Superior temporal gyrus (tissue), 1 donor: ENCODE results near the gene USP47.
A peak's percentile ranks its signal among the peaks of the same experiment; 100 is the strongest.
"Not testable (repeated sequence)": the region's sequence is repeated elsewhere in the genome, so short reads cannot be mapped to it uniquely, and the experiment has no call there.

Experiments used
- DNase-seq: peaks from one replicate; pipeline ENCODE4 v3.0.0-alpha.2; 2016; ENCODE audit errors: extremely low spot score

The USP47 gene

GRCh38 chr11:11831406-11831805 is 10.4 kb upstream of the USP47 start:
- not testable (repeated sequence) for DNase-seq

GRCh38 chr11:11836676-11837231 is 5.0 kb upstream of the USP47 start:
- DNase-seq, result no peak

- no peak for DNase-seq
These were observed 2.1 kb upstream of the USP47 start for GRCh38 chr11:11839718-11840117.

GRCh38 chr11:11841116-11841722 is 553 bp upstream of the USP47 start:
- peak; percentile 77 for DNase-seq

GRCh38 chr11:11842421-11843008 is 743 bp downstream of the USP47 start:
- peak; percentile 85 for DNase-seq

- DNase-seq, result peak; percentile 63
These were observed 1.4 kb downstream of the USP47 start for GRCh38 chr11:11843211-11843621.

- DNase-seq, result no peak
These were observed 1.9 kb downstream of the USP47 start for GRCh38 chr11:11843642-11844041.

GRCh38 chr11:11844272-11844671 is 2.5 kb downstream of the USP47 start:
- DNase-seq, result no peak

DNA sequence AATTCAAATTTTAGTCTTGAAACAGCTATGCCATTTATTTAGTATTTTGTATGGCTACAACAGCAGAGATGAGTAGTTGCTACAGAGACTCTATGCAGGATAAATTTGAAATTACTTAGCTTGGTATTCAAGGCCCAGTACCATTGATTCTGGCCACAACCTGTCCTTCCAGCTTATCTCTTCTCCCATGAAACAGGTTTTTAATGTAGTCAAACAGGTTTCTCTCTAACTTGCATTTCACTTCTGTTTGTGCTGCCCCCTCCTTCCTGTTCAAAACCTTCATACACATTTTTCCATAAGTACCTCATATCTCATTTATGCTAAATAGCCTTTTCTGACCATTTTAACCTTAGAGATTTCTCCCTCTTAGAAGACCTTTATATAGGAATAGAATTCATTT is 3.3 kb downstream of the USP47 start:
- no peak for DNase-seq

- no peak for DNase-seq
These were observed 3.8 kb downstream of the USP47 start for GRCh38 chr11:11845551-11845950.

DNA sequence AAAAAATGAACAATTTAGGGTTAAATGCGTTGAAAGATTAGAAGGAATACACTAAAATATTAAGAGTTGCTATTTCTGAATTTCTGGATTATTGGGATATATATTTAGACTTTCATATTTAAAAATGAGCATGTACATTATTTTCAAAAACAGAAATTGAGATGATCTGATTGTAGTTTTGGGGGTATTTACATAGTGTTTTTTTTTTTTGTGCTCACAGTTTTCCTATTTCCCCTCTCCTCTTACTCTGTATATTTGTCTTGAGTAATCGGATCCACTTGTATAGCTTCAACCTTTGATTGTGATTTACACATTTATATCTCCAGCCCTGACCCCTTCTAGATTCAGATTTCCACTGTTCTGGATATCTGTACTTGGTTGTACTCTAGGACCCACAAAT is 5.3 kb downstream of the USP47 start:
- DNase-seq, result no peak

DNA sequence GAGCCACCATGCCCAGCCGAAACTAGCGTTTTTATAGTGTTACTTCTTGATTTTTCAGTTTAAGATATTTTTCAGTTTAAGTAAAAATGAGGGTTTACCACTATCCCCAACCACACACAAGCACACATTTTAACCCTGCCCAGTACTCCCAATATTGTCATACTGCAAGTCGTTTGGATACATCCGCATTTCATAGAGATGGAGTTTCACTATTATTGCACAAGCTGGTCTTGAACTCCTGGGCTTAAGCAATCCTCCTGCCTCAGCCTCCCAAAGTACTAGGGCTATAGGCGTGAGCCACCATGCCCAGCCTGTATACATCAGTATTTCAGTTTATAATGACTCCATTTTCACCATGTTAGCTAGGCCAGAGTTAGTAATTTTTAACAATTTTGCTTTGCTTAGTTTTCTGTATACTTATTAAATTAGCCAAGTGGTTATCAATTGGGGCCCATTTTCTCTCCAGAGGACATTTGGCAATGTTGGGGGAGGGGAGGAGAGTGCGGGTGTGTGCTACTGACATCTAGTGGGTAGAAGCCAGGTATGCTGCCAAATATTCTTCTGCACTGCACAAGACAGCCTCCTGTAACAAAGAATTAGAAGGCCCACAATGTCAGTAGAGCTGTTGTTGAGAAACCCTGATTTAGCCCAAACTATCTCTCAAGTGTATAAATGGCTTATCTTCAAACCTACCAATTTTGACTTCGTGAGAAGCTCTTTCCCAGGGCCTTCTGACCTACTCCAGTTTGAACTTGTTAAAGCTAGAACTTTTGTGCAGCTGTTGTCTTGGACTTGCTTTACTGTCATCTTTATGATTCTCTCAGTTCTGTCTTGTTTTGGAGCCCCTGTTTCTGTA is 7.3 kb downstream of the USP47 start:
- DNase-seq, result peak; percentile 74

DNA sequence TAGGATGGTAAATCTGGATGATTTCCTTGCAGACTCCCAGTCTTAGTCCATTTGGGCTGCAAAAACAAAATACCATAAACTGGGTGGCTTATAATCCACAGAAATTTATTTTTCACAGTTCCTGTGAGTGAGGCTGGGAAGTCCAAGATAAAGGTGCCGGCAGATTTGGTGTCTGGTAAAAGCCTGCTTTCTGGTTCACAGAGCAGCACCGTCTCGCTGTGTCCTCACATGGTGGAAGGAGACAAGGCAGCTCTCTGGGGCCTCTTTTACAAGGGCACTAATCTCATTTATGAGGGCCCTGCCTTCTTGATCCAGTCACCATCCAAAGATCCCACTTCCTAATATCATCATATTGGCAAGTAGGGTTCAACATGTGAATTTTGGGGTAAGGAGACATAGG is 8.9 kb downstream of the USP47 start:
- no peak for DNase-seq

DNA sequence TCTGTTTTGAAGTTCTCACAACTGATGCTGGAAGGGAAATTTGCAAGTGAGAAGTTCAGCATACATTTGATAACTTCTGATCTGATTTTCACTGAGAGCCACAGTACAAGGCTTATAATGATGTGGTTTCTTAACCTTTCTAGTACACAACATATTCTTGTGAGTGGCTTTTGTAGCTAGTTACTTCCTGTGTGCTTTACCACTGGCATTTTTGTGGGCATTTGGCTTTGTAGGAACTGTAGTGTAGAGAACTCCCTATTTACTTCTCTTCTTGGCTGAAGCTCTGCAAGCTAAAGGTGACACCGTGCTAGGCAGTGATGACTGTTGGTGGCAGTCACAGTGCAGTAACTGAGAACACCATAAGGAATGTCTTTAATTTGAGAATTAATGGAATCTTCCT is 14.9 kb downstream of the USP47 start:
- no peak for DNase-seq

DNA sequence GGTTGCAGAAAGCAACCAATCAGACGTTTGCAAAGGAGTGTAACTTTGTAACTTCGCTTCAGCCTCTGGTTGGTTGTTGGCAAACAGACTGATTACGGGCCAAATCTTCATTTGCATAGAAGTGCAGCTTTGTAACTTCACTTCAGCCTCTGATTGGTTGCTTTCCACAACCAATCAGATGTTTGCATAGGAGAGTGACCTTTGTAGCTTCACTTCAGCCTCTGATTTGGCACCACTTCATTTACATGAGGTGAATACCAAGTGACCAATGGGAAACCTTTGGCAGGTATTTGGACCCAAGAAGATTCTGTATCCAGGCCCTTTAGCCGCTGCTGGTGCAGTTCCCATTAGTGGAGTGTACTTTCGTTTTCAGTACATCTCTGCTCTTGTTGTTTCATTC is 16.0 kb downstream of the USP47 start:
- DNase-seq, result peak; percentile 42

- no peak for DNase-seq
These were observed 16.9 kb downstream of the USP47 start for GRCh38 chr11:11858676-11859075.

GRCh38 chr11:11860103-11860979 is 18.6 kb downstream of the USP47 start:
- no peak for DNase-seq

DNA sequence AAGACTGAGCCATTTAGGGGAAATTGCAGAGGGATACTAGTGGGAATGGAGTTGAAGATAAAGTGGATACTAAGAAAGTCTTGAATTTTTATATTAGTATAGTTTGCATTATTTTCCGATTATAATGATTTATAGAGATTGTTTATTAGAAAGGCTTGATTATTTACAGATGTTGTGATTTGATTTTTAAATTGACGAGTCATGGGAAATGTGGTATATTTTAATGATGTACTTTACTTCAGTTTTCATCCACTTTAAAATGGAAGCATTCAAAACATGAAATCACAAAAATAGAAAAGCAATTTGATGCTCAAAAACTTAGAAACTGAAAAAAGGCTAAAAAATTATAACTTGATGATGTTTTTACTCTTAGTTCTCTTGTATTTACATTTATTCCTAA is 21.2 kb downstream of the USP47 start:
- no peak for DNase-seq

DNA sequence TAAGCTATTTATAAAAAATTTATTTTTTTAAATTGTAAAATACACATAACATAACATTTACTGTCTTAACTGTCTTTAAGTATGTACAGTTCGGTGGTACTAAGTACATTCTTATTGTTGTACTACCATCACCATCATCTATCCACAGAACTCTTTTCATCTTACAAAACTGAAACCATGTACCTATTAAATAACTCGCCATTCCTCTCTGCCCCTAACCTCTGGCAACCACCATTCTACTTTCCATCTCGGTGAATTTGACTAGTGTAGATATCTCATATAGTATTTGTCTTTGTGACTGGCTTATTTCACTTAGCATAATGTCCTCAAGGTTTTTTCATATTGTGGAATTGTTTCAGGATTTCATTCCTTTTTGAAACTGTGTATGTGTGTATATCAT is 22.6 kb downstream of the USP47 start:
- DNase-seq, result no peak

DNA sequence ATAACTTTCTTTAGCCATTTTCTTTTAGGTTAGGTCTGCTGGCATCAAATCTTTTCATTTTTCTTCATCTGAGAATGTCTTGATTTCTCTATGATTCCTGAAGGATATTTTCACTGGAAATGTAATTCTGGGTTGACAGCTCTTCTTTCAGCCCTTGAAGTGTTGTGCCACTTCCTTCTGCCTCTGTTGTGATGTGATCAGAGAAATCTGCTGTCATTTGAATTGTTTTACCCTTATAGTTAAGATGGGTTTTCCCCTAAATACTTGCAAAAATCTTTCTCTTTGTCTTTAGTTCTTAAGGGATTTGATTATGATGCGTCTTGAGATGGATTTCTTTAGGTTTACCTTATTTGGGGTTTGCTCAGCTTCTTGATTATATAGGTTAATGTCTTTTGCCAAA is 23.0 kb downstream of the USP47 start:
- DNase-seq, result no peak

DNA sequence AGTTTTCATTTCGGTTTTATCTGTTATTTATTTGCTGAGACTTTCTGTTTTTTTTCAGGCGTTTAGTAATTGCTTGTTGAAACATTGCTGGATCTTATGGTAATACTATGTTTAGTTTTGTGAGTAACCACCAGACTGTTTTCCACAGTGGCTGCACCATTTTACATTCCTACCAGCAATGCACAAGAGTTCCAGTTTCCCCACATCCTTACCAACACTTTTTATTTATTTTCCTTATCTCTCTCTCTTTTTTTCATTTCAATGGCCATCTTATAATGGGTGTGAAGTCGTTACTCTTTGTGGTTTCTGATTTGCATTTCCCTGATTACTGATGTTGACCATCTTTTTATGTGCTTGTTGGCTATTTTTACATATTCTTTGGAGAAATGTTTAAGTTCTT is 23.7 kb downstream of the USP47 start:
- no peak for DNase-seq

GRCh38 chr11:11866203-11866602 is 24.4 kb downstream of the USP47 start:
- DNase-seq, result no peak
